Activated CD4-positive, alpha-beta T cell treated with anti-CD3 and anti-CD28 coated beads, Interleukin-2, amount 50 U/mL, for 4 hours (primary cell): ENCODE data around the gene ACAT2.
"Not testable (repeated sequence)": the region's sequence is repeated elsewhere in the genome, so short reads cannot be mapped to it uniquely, and the experiment has no call there.

ENCODE experiments used
- DNase-seq, 2 experiments: peaks; one replicate each; pipeline ENCODE4 v3.0.0-alpha.2; 2020

ACAT2 gene

GRCh38 chr6:159732550-159732949, 29.3 kb upstream of the ACAT2 start:
- DNase-seq, result not testable (repeated sequence)

GRCh38 chr6:159733395-159733794, 28.4 kb upstream of the ACAT2 start:
- not testable (repeated sequence) for DNase-seq

DNA sequence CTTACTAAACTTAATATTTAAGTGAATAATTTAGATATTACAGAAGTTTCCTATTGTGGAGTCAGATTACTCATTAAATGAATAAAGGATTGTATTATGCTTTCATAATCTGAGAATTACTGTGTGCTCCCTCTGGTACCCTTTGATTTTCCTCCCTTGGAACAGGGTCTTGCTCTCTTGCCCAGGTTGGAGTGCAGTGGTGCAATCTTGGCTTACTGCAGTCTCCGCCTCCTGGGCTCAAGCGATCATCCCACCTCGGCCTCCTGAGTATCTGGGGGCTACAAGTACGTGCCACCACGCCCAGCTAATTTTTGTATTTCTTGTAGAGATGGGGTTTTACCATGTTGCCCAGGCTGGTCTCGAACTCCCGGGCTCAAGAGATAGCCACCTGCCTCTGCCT, 24.9 kb upstream of the ACAT2 start:
- DNase-seq, result no peak

GRCh38 chr6:159739341-159739740, 22.5 kb upstream of the ACAT2 start:
- DNase-seq, result no peak

GRCh38 chr6:159742165-159742564, 19.7 kb upstream of the ACAT2 start:
- no peak for DNase-seq

DNA sequence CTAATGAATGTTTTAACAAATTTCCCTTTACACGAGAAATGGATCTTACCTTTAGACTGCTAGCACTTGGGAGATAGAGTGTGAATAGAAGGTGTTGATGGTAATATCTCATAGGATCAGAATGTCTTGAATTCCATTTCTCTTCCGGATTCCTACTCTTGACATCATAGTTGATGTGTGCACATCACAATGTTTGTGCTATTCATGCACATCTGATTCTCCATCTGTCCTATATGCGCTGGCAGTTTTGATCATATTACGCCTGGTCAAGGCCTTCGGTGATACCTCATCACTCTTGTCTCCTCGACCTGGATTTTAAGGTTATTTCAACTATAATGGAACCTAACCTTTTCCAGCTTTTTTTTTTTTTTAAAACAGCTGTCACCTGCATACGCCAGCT, 16.8 kb upstream of the ACAT2 start:
- no peak for DNase-seq

DNA sequence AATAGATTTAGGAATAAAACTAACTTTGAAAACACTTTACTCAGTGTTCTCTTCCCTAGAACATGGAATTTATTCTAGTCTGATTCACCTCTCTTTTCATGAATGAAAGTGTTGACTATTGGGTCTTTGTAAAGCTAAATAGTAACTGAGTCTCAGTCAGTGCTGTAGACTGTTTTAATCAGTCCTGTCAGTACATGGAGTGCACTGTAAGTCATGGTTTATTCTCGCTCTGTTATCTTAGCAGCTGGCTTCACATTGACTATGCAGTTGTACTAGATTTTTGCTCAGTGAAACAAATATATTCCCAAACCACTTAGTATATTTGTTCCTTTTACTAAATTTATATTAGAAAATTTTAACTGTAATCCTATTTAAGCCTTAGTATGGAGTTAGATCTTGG, 15.1 kb upstream of the ACAT2 start:
- no peak for DNase-seq

- DNase-seq, result not testable (repeated sequence)
Observed at GRCh38 chr6:159748127-159748526, 13.7 kb upstream of the ACAT2 start.

- no peak for DNase-seq
Observed at GRCh38 chr6:159751448-159751847, 10.4 kb upstream of the ACAT2 start.

GRCh38 chr6:159753081-159753872, 8.6 kb upstream of the ACAT2 start:
- no peak for DNase-seq

DNA sequence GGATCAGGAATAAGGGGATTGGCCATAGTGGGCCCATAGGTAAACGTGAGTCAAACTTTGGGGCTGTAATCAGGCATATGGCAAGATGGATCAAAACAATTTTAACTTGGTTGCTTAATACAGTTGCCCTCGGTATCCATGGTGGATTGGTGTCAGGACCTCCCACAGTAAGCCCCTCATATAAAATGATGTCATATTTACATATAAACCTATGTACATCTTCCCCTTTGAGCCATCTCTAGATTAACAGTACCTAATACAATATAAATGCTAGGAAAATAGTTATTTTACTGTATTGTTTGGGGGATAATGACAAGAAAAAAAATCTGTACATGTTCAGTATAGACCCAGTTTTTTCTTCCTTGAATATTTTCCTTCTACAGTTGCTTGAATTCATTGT, 7.4 kb upstream of the ACAT2 start:
- DNase-seq, result no peak

DNA sequence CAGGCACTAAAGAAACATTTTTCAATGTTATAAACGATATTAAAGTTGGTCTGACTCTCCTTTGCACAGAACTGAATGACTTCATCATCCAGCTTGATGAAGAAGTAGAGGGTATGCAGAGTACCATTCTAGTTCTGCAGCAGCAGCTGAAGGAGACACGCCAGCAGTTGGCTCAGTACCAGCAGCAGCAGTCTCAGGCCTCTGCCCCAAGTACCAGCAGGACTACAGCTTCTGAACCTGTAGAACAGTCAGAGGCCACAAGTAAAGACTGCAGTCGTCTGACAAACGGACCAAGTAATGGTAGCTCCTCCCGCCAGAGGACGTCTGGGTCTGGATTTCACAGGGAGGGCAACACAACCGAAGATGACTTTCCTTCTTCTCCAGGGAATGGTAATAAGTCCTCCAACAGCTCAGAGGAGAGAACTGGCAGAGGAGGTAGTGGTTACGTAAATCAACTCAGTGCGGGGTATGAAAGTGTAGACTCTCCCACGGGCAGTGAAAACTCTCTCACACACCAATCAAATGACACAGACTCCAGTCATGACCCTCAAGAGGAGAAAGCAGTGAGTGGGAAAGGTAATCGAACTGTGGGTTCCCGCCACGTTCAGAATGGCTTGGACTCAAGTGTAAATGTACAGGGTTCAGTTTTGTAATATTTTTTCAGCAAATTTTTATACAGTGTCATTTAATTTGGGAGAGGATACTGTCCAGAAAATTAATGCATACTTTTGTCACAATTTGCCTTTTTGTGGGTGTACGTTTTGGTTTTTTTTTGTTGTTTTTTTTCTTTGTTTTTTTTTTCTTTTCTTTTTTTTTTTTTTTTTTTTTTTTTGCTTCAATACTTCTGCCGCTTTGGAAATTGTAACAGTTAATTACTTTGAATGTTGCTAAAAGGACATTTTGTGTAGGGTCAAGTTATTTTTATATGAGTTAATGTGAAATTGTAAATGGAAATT, 6.6 kb upstream of the ACAT2 start:
- DNase-seq, result no peak

- no peak for DNase-seq
Observed at GRCh38 chr6:159756508-159756907, 5.3 kb upstream of the ACAT2 start.

- no peak for DNase-seq
Observed at GRCh38 chr6:159758031-159759001, 3.5 kb upstream of the ACAT2 start.

- DNase-seq, result no peak
Observed at GRCh38 chr6:159759645-159760044, 2.2 kb upstream of the ACAT2 start.

- no peak for DNase-seq
Observed at GRCh38 chr6:159760602-159761057, 1.2 kb upstream of the ACAT2 start.

DNA sequence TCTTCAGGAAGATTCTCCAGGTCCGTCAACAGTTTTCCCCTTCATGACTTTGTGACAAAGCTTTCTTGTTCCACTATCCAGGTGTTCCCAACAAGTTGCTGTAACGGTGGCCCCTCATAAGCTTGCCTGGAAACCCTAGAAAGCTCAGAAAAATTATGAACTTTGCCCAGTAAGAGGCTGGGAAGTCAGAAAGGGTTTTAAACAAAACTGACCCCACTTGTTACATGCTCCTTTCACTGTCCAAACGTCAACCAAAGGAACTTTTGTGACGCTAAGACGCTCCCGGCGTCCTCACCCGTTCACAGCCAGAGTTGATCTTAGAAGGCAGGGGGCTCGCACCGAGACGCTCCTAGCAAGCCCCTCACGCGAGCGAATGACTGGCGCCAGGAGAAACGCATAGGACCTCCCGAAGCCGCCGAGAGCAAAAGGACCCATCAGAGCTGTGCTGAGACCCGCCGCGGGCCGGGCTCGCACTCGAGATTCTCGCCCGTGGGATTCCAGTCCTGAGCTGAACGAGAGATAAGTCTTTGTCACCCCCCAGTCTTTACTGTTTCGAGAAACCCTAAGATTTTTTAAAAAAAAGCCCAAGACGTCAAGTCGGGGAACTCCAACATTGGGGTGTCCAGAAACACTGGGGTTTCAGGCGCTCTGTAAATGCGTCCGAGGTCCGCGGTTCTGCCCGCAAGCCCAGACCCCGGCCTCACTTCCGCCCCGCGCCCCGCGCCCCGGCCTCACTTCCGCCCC, 544 bp upstream of the ACAT2 start:
- peak; percentile 10 to 20 for DNase-seq

- peak in 1 of 2 experiments; percentile 7 for DNase-seq
Observed at GRCh38 chr6:159762681-159763293, 942 bp downstream of the ACAT2 start.

DNA sequence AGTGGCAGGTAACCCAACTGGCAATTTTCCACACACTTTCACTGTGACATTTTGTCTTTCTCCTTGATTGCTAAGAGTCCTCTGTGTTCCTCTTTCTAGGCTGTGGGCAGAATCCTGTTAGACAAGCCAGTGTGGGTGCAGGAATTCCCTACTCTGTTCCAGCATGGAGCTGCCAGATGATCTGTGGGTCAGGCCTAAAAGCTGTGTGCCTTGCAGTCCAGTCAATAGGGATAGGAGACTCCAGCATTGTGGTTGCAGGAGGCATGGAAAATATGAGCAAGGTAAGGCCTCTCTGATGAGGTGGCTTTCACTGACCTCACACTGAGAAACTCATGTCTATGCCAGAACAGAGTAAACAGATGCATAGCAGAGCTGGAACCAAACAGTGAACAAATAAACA, 5.1 kb downstream of the ACAT2 start:
- no peak for DNase-seq

GRCh38 chr6:159769470-159769869, 7.6 kb downstream of the ACAT2 start:
- no peak for DNase-seq

DNA sequence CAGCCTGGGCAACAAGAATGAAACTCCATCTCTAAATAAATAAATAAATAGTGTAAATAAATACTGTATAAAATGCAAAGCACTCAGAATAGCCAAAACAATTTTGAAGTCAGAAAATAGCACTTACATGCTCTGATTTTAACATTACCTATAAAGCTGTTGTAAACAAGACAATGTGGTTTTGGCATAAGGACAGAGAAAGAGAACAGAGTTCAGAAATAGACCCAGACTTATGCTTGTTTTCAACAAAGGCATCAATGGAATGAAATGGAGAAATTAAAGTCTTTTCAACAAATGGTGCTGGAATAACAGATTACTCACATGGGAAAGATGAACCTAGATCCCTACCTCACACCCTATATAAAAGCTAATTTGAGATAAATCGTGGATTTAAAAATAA, 10.4 kb downstream of the ACAT2 start:
- DNase-seq, result no peak
